ENCODE results near the gene ARPC4.

GRCh38 chr3:9780458-9780812 is 12.4 kb upstream of the ARPC4 start:
- no peak for TF ChIP-seq CTCF (IDR thresholded peaks at IDR 0.05)
- no peak for TF ChIP-seq EP300 (IDR thresholded peaks at IDR 0.05; ENCODE audit: low read depth)
- no peak for TF ChIP-seq POLR2A (IDR thresholded peaks at IDR 0.05)
- no peak for TF ChIP-seq POLR2AphosphoS5 (IDR thresholded peaks at IDR 0.05)

Data from transverse colon (tissue), 4 donors.